Common myeloid progenitor, CD34-positive (primary cell): ENCODE measurements around the gene PIP5K1C.
A peak's percentile ranks its signal among the peaks of the same experiment; 100 is the strongest.
"Not testable (repeated sequence)": the region's sequence is repeated elsewhere in the genome, so short reads cannot be mapped to it uniquely, and the experiment has no call there.

Source experiments
- CTCF ChIA-PET: fragments of 350-600 bp; sonication (Branson Sonifier 250); formaldehyde crosslinking; loops from one replicate; lab custom pipeline; 2021; ENCODE audit warnings: antibody characterized with exemption; lab: Charles Lee
- POLR2A ChIA-PET: fragments of 350-600 bp; sonication (Branson Sonifier 250); formaldehyde crosslinking; loops from one replicate; lab custom pipeline; 2021; ENCODE audit warnings: antibody characterized with exemption; lab: Charles Lee
- DNase-seq, 3 donors: peaks; one replicate each; pipeline versions ENCODE4 v3.0.0 to v3.0.0-alpha.2; 2013
- H3K27ac ChIP-seq, 2 experiments: 1 replicate in 1 of 2; 2 replicates in 1 of 2; pipeline ENCODE4 v1.7.0; 2013; ENCODE audit warnings: inconsistent platforms in 2 of 2, low read length in 2 of 2, mild to moderate bottlenecking in 2 of 2, low read depth in 1 of 2, moderate library complexity in 1 of 2; ENCODE audit not compliant: severe bottlenecking in 2 of 2, insufficient read depth in 1 of 2, poor library complexity in 1 of 2
- H3K27me3 ChIP-seq, 5 experiments: replicated peaks in 2 of 5; 1 replicate in 3 of 5; 2 replicates in 2 of 5; pipeline versions ENCODE4 v1.6.1 to v1.7.0; 2013; ENCODE audit warnings: low read length in 4 of 5, mild to moderate bottlenecking in 2 of 5, moderate library complexity in 2 of 5, inconsistent platforms in 1 of 5; ENCODE audit not compliant: insufficient read depth in 5 of 5, control insufficient read depth in 4 of 5
- H3K36me3 ChIP-seq, 4 experiments: 1 replicate in 2 of 4; 2 replicates in 2 of 4; pipeline versions ENCODE4 v1.6.1 to v1.7.0; 2013; ENCODE audit warnings: low read length in 3 of 4, control low read depth in 1 of 4, mild to moderate bottlenecking in 1 of 4; ENCODE audit not compliant: control insufficient read depth in 4 of 4, insufficient read depth in 4 of 4
- H3K4me1 ChIP-seq, 4 experiments: 1 replicate in 3 of 4; 2 replicates in 1 of 4; pipeline versions ENCODE4 v1.6.1 to v1.7.1; 2013; ENCODE audit warnings: low read length in 3 of 4, mild to moderate bottlenecking in 3 of 4, control low read depth in 1 of 4, inconsistent platforms in 1 of 4, moderate library complexity in 1 of 4; ENCODE audit not compliant: control insufficient read depth in 4 of 4, insufficient read depth in 4 of 4; ENCODE audit errors: control extremely low read depth in 1 of 4
- H3K4me3 ChIP-seq, 7 experiments: 1 replicate in 4 of 7; 2 replicates in 3 of 7; pipeline versions ENCODE4 v1.5.1 to v1.7.0; 2013; ENCODE audit warnings: mild to moderate bottlenecking in 7 of 7, low read length in 6 of 7, moderate library complexity in 6 of 7, inconsistent platforms in 2 of 7, low read depth in 2 of 7, control low read depth in 1 of 7; ENCODE audit not compliant: insufficient read depth in 4 of 7, control insufficient read depth in 1 of 7; ENCODE audit errors: extremely low read depth in 1 of 7
- H3K9me3 ChIP-seq, 5 experiments: 1 replicate in 4 of 5; 2 replicates in 1 of 5; pipeline versions ENCODE4 v1.6.1 to v1.7.1; 2013; ENCODE audit warnings: low read length in 4 of 5, mild to moderate bottlenecking in 2 of 5, inconsistent platforms in 1 of 5, low read depth in 1 of 5, moderate library complexity in 1 of 5; ENCODE audit not compliant: control insufficient read depth in 4 of 5, insufficient read depth in 2 of 5; ENCODE audit errors: control extremely low read depth in 1 of 5
- WGBS: methylation state at CpG from one replicate; pipeline ENCODE4 v1.1.5; 2013; ENCODE audit not compliant: insufficient coverage; 5-methylcytosine and 5-hydroxymethylcytosine counted together

PIP5K1C gene

DNA sequence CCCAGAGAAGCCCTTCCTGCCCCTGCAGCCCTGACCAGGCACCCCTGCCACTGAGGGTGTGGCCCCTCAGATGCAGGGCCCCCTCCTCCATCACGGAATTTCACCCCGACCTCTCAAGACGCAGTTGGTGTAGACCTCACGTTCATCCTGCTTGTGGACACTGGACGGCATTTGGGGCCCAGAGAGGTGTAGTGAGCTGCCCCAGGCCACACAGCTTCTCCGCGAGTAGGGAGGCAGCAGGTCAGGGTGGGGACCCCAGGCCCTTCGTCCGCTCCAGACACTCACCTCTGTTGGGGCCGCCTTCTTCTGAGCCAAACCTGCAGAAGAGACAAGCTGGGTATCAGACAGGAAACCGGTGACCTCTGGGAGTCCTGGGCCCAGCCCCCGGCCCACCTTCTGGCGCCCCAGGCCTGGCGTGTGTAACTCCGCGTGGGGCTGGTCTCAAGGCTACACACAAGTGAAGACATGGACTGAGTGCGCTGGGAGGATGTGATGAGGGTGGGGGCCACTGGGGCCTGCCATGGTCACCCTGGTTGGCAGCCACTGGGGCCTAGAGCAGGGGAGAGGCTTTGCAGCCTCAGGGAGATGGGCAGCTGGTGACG is 33.1 kb downstream of the PIP5K1C start:
- Histone ChIP-seq H3K36me3 (peaks cover 10 to 25% (median 19%) of the 10 kb centered on the region in 4 experiments), H3K27ac (no peak overlapping the region), H3K4me1 (peaks cover 0 to 45% (median 36%) of the 10 kb centered on the region in 4 experiments), H3K4me3 (no peak overlapping the region), H3K27me3 (no peaks in the 10 kb centered on the region), H3K9me3 (no peaks in the 10 kb centered on the region)
- ChIA-PET POLR2A (interaction anchor here (0.7 kb wide), 1 partner anchor 83 kb away, joined by 3 read pairs; no protein-coding TSS in a partner anchor), CTCF (interaction anchor here (0.7 to 4.3 kb wide), 13 partner anchors 10 to 184 kb away, joined by 3 to 27 read pairs (median 5); partner anchors contain the start of genes PIP5K1C and TJP3)
- no peak for DNase-seq
- WGBS, result 96% methylated on average over 18 of the region's 18 CpGs

DNA sequence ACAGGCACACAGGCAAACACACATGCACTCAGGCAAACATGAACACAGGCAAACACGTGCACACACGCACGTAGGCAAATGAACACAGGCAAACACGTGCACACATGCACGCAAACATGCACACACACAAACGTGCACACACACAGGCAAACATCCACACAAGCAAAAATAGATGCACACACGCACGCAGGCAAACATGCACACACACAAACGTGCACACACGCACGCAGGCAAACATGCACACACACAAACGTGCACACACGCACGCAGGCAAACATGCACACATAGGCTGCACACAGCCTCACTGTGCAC is 33.8 kb downstream of the PIP5K1C start:
- POLR2A ChIA-PET, H3K27me3 ChIP-seq, H3K4me3 ChIP-seq, H3K9me3 ChIP-seq, H3K27ac ChIP-seq, DNase-seq: not testable (repeated sequence)
- CTCF ChIA-PET, result interaction anchor here (0.9 to 4.3 kb wide), 11 partner anchors 10 to 182 kb away, joined by 3 to 27 read pairs (median 6); partner anchors contain the start of genes PIP5K1C and TJP3
- 95% methylated on average over 9 of the region's 14 CpGs for WGBS
- H3K36me3 ChIP-seq, result peaks cover 10 to 30% (median 25%) of the 10 kb centered on the region in 4 experiments
- H3K4me1 ChIP-seq, result peaks cover 0 to 38% (median 30%) of the 10 kb centered on the region in 4 experiments

DNA sequence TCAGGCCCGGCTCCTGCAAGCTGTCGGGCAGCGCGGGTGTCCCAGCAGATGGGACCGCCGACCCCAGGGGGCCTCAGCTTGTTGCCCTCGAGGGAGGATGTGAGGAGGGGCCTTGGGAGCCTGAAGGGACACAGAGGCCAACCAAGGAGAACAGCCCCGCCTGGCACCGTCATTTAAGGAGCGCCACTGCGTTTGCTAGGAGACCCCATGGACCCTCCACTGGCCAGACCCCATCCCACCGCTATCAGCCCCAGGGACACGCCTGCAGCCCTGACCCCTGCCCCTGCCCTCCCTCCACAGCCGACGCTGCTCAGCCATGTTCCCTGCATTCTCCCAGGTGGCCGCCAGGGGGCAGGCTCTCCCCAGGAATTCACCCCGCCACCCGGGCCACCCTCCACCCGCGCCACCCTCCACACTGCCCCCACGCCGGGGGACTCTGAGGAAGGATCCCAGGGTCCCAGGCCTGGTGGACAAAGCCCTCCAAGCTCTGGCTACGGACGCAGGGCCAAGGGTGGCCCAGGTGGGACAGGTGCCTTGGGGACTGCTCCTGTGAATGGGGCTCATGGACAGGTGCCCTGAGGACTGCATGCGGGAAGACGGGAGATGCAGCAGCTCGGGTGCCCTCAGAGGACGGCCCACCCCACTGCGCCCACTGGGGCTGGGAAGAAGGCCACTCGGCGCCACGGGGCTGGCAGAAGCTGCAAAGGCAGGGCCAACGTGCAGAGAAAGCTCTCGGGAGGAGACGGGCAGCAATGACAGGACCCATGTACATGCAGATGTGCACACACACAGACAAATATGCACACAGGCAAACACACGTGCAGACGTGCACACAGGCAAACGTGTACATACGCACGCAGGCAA is 34.4 kb downstream of the PIP5K1C start:
- CTCF ChIA-PET, result interaction anchor here (0.9 to 4.3 kb wide), 11 partner anchors 10 to 183 kb away, joined by 3 to 27 read pairs (median 6); partner anchors contain the start of genes PIP5K1C and TJP3
- 62% methylated on average over 30 of the region's 40 CpGs for WGBS
- H3K4me1 ChIP-seq, result peaks cover 0 to 32% (median 24%) of the 10 kb centered on the region in 4 experiments
- POLR2A ChIA-PET, result interaction anchor here (0.5 kb wide), 1 partner anchor 171 kb away, joined by 8 read pairs; no protein-coding TSS in a partner anchor
- no peak overlapping the region for H3K4me3 ChIP-seq
- DNase-seq, result peak; percentile 30 to 58 (median 52)
- no peak overlapping the region for H3K27ac ChIP-seq
- H3K9me3 ChIP-seq, result peaks cover 0 to 3% (median 0%) of the 10 kb centered on the region in 5 experiments
- H3K36me3 ChIP-seq, result peaks cover 10 to 36% (median 29%) of the 10 kb centered on the region in 4 experiments
- H3K27me3 ChIP-seq, result no peaks in the 10 kb centered on the region

DNA sequence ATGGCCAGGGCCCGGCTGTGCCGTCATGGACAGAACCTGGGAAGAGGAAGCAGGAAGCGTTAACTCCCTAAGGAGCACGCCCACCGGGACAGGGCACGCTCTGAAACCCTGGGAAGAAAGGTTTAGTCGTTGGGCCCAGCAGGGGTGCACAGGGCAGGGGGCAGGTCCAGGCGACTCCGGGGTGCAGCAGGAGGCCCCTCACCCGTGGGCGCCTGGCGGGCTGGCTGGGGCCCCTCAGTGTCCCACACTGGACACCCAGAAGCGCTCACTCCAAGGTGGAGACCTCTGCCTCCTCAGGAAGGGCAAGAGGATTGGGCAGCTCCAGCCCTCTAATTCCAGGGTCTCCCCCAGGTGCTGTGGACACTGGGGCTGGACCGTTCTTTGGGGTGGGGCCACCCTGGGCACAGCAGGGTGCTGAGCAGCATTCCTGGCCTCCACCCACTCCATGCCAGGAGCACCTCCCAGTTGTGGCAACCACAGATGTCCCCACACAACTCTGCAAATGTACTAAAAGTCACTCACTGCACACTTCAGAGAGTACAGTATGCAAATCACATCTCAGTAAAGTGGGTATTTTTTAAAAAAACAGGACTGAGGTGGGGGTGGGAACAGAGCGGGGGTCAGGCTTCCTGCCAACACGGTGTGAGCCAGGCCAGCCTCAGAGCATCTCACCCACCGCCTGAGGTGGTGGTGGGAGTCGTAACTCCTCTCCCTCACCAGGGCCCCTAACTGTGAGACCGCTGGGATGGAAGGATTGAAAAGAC is 35.2 kb downstream of the PIP5K1C start:
- Histone ChIP-seq H3K4me3 (no peak overlapping the region), H3K36me3 (peaks cover 12 to 43% (median 35%) of the 10 kb centered on the region in 4 experiments), H3K27ac (no peak overlapping the region), H3K27me3 (no peaks in the 10 kb centered on the region), H3K9me3 (peaks cover 0 to 3% (median 0%) of the 10 kb centered on the region in 5 experiments), H3K4me1 (peaks cover 0 to 24% (median 15%) of the 10 kb centered on the region in 4 experiments)
- WGBS, result 93% methylated on average over 15 of the region's 19 CpGs
- DNase-seq, result no peak
- CTCF ChIA-PET, result interaction anchor here (0.9 to 4.3 kb wide), 6 partner anchors 26 to 46 kb away, joined by 3 to 27 read pairs (median 6); partner anchors contain the start of gene TJP3
- POLR2A ChIA-PET, result no interaction called here

GRCh38 chr19:3663838-3664237 is 36.4 kb downstream of the PIP5K1C start:
- Histone ChIP-seq H3K9me3 (peaks cover 0 to 3% (median 0%) of the 10 kb centered on the region in 5 experiments), H3K4me3 (no peak overlapping the region), H3K27ac (no peak overlapping the region), H3K27me3 (no peaks in the 10 kb centered on the region), H3K4me1 (peaks cover 0 to 14% (median 5%) of the 10 kb centered on the region in 4 experiments), H3K36me3 (peaks cover 12 to 52% (median 39%) of the 10 kb centered on the region in 4 experiments)
- ChIA-PET POLR2A (no interaction called here), CTCF (no interaction called here)
- DNase-seq, result no peak
- WGBS, result 98% methylated on average over 12 of the region's 18 CpGs
